Osteoblast (primary cell): Measurements from ENCODE around the gene UBE2N. TPM values are rescaled to one million over a fixed set of nuclear protein-coding genes. Genes with fewer than 3 reads are reported as not detected.

Source experiments
- DNase-seq: peaks from one replicate; pipeline ENCODE4 v3.0.0; 2011; ENCODE audit warnings: low spot score, mixed read lengths; ENCODE audit not compliant: insufficient read length; ENCODE audit errors: missing footprints
- H2AFZ ChIP-seq: 2 replicates; pipeline ENCODE4 v1.6.0; 2011; ENCODE audit warnings: mild to moderate bottlenecking, low read length
- H3K27ac ChIP-seq: 2 replicates; pipeline ENCODE4 v1.5.1; 2011; ENCODE audit warnings: mild to moderate bottlenecking, low read depth, low read length, moderate library complexity
- H3K27me3 ChIP-seq: 2 replicates; pipeline ENCODE4 v1.6.0; 2012; ENCODE audit warnings: mild to moderate bottlenecking, control low read depth, inconsistent platforms, low read length, moderate library complexity; ENCODE audit not compliant: insufficient read depth
- H3K36me3 ChIP-seq: 2 replicates; pipeline ENCODE4 v1.5.1; 2011; ENCODE audit warnings: mild to moderate bottlenecking, low read length, control low read depth, moderate library complexity; ENCODE audit not compliant: insufficient read depth
- H3K4me1 ChIP-seq: 2 replicates; pipeline ENCODE4 v1.5.1; 2011; ENCODE audit warnings: mild to moderate bottlenecking, low read length, control low read depth, moderate library complexity; ENCODE audit not compliant: insufficient read depth
- H3K4me2 ChIP-seq: 2 replicates; pipeline ENCODE4 v1.6.0; 2011; ENCODE audit warnings: mild to moderate bottlenecking, low read length; ENCODE audit not compliant: insufficient read depth
- H3K4me3 ChIP-seq: fragments of 200-600 bp; sonication (generic); 3 replicates; pipeline ENCODE4 v1.5.1; 2012; ENCODE audit warnings: mild to moderate bottlenecking, low read length, inconsistent platforms; ENCODE audit not compliant: insufficient read depth
- H3K79me2 ChIP-seq: 2 replicates; pipeline ENCODE4 v1.6.0; 2012; ENCODE audit warnings: mild to moderate bottlenecking, low read length, control low read depth, inconsistent platforms; ENCODE audit not compliant: insufficient read depth
- H3K9me3 ChIP-seq: 2 replicates; pipeline ENCODE4 v1.5.1; 2011; ENCODE audit warnings: low read depth, low read length, control low read depth
- H4K20me1 ChIP-seq: 2 replicates; pipeline ENCODE4 v1.6.0; 2012; ENCODE audit warnings: mild to moderate bottlenecking, low read length, control low read depth; ENCODE audit not compliant: insufficient read depth
- CTCF ChIP-seq: IDR thresholded peaks from 2 replicates; pipeline ENCODE4 v1.5.1; 2011; ENCODE audit warnings: mild to moderate bottlenecking, low read depth, low read length, moderate library complexity; ENCODE audit errors: extremely low read depth
- small RNA-seq: library from RNA; depleted of rRNA; stranded (forward); fragments of <200 nt; gene quantifications from one replicate; pipeline ENCODE3, GENCODE V24; 2012
- total RNA-seq: library from RNA; depleted of rRNA; stranded (reverse); fragments of >200 nt; gene quantifications from 2 replicates; pipeline ENCODE4 v1.2.3, GENCODE V29; 2012

Gene UBE2N
- total RNA-seq, 1 donor = 44.2 TPM

- Histone ChIP-seq H3K4me3 (no peak overlapping the region), H3K27ac (no peak overlapping the region), H3K9me3 (no peaks in the 10 kb centered on the region), H3K4me1 (peaks cover 7% of the 10 kb centered on the region), H4K20me1 (no peaks in the 10 kb centered on the region), H2AFZ (no peak overlapping the region), H3K27me3 (no peaks in the 10 kb centered on the region), H3K79me2 (no peaks in the 10 kb centered on the region), H3K36me3 (no peaks in the 10 kb centered on the region), H3K4me2 (no peak overlapping the region)
- DNase-seq = no peak
- TF ChIP-seq CTCF = no peak
Observed at GRCh38 chr12:93358058-93358457, 83.7 kb downstream of the UBE2N start.

GRCh38 chr12:93356214-93356613, 85.5 kb downstream of the UBE2N start:
- no peak overlapping the region for H3K27ac ChIP-seq
- TF ChIP-seq CTCF = no peak

More at GRCh38 chr12:93356214-93356613, 85.5 kb downstream of the UBE2N start:
- Histone ChIP-seq H3K27me3 (no peaks in the 10 kb centered on the region), H4K20me1 (no peaks in the 10 kb centered on the region), H3K4me3 (no peak overlapping the region), H3K4me2 (no peak overlapping the region), H3K79me2 (no peaks in the 10 kb centered on the region), H3K36me3 (no peaks in the 10 kb centered on the region), H3K9me3 (no peaks in the 10 kb centered on the region), H2AFZ (no peak overlapping the region), H3K4me1 (peaks cover 2% of the 10 kb centered on the region)
- no peak for DNase-seq

Small RNA genes within 50 kb of the gene (small RNA-seq; reads per million reads assigned to genes)
- not detected for gene RF00019

Other genes with a start within 250 kb of the UBE2N start
- gene NUDT4, start 64.0 kb downstream of the UBE2N start, total RNA-seq = 138 and 145 TPM in 2 replicates
- 26.5 and 29.0 TPM in 2 replicates for gene MRPL42, start 25.6 kb upstream of the UBE2N start, total RNA-seq
- 32.6 and 40.7 TPM in 2 replicates for gene SOCS2, start 130.7 kb upstream of the UBE2N start, total RNA-seq
- gene CRADD, start 235.4 kb upstream of the UBE2N start, total RNA-seq = 15.3 and 15.6 TPM in 2 replicates